NCI-H1694 treated with DMSO at 0.1 percent for 48 hours (cell line): ENCODE measurements around the gene FCRLA.
"Not testable (repeated sequence)": the region's sequence is repeated elsewhere in the genome, so short reads cannot be mapped to it uniquely, and the experiment has no call there.

Source experiments
- DNase-seq: peaks from one replicate; lab custom pipeline; 2025; lab: John Stamatoyannopoulos, UW

FCRLA gene

GRCh38 chr1:161706113-161706481 is 932 bp upstream of the FCRLA start:
- no peak for DNase-seq

- DNase-seq = no peak
These were observed 474 bp downstream of the FCRLA start for GRCh38 chr1:161707503-161707902.

- no peak for DNase-seq
These were observed 2.3 kb downstream of the FCRLA start for GRCh38 chr1:161709373-161709772.

- no peak for DNase-seq
These were observed 3.5 kb downstream of the FCRLA start for GRCh38 chr1:161710560-161710959.

- DNase-seq = no peak
These were observed 11.7 kb downstream of the FCRLA start for GRCh38 chr1:161718559-161719324.

GRCh38 chr1:161719325-161719611 is 12.2 kb downstream of the FCRLA start:
- no peak for DNase-seq

- DNase-seq = no peak
These were observed 13.4 kb downstream of the FCRLA start for GRCh38 chr1:161720422-161720821.

- no peak for DNase-seq
These were observed 14.1 kb downstream of the FCRLA start, which contains the start of gene FCRLB for GRCh38 chr1:161720956-161721737. FCRLB (plus strand) TSS chr1:161721544; CDS start chr1:161722673, 1,129 bp downstream.

- no peak for DNase-seq
These were observed 14.8 kb downstream of the FCRLA start for GRCh38 chr1:161721738-161722343.

- no peak for DNase-seq
These were observed 15.4 kb downstream of the FCRLA start for GRCh38 chr1:161722406-161722805.

GRCh38 chr1:161723459-161724141 is 16.6 kb downstream of the FCRLA start:
- DNase-seq = no peak

GRCh38 chr1:161725258-161725907 is 18.4 kb downstream of the FCRLA start:
- DNase-seq = not testable (repeated sequence)

- DNase-seq = peak; percentile 16
These were observed 19.0 kb downstream of the FCRLA start for GRCh38 chr1:161725908-161726472.

- peak; percentile 18 for DNase-seq
These were observed 19.6 kb downstream of the FCRLA start for GRCh38 chr1:161726473-161727255.

- DNase-seq = no peak
These were observed 20.4 kb downstream of the FCRLA start for GRCh38 chr1:161727256-161727924.

GRCh38 chr1:161728376-161729226 is 21.6 kb downstream of the FCRLA start:
- no peak for DNase-seq

- DNase-seq = no peak
These were observed 23.1 kb downstream of the FCRLA start for GRCh38 chr1:161730050-161730564.

- DNase-seq = no peak
These were observed 24.2 kb downstream of the FCRLA start for GRCh38 chr1:161731241-161731640.
